H1 (cell line): Measurements from ENCODE around the gene FCRL2.

Source experiments
- CTBP2 ChIP-seq: IDR thresholded peaks from 2 replicates; pipeline ENCODE4 v1.7.0; 2011; ENCODE audit warnings: borderline replicate concordance, mild to moderate bottlenecking, moderate library complexity, mixed read lengths, low read length; ENCODE audit not compliant: insufficient read depth, insufficient read length
- EGR1 ChIP-seq: IDR thresholded peaks from 2 replicates; pipeline ENCODE4 v1.6.1; 2011; ENCODE audit warnings: low read depth, low read length, borderline replicate concordance
- EP300 ChIP-seq, 2 experiments: IDR thresholded peaks; 1 replicate in 1 of 2; 2 replicates in 1 of 2; pipeline ENCODE4 v1.6.1; 2011 to 2012; ENCODE audit warnings: low read depth in 2 of 2, low read length in 2 of 2, mild to moderate bottlenecking in 2 of 2, borderline replicate concordance in 1 of 2, inconsistent platforms in 1 of 2, moderate library complexity in 1 of 2
- EZH2 ChIP-seq: fragments of 200-600 bp; sonication (generic); IDR thresholded peaks from 2 replicates; pipeline ENCODE4 v1.7.1; 2012; ENCODE audit warnings: low read depth, mild to moderate bottlenecking, moderate library complexity, low read length, inconsistent platforms; ENCODE audit not compliant: severe bottlenecking
- PHF8 ChIP-seq: fragments of 200-600 bp; sonication (generic); conservative IDR thresholded peaks from 2 replicates; pipeline ENCODE4 v1.7.1; 2012; ENCODE audit warnings: low read depth, mild to moderate bottlenecking, inconsistent platforms, low read length, moderate library complexity
- POLR2A ChIP-seq, 2 experiments: IDR thresholded peaks; 1 replicate in 1 of 2; 2 replicates in 1 of 2; pipeline ENCODE4 v1.6.1; 2011; ENCODE audit warnings: low read depth in 2 of 2, low read length in 2 of 2, mild to moderate bottlenecking in 2 of 2; ENCODE audit errors: control extremely low read depth in 1 of 2
- RAD21 ChIP-seq, 2 experiments: IDR thresholded peaks in 1 of 2; conservative IDR thresholded peaks in 1 of 2; 2 replicates each; pipeline ENCODE4 v1.6.1; 2011; ENCODE audit warnings: low read depth in 2 of 2, low read length in 2 of 2, improper control_type of control experiment in 1 of 2, inconsistent platforms in 1 of 2, mild to moderate bottlenecking in 1 of 2, moderate library complexity in 1 of 2
- RFX5 ChIP-seq: IDR thresholded peaks from 2 replicates; pipeline ENCODE4 v1.6.1; 2011; ENCODE audit warnings: low read depth, low read length, improper control_type of control experiment, borderline replicate concordance
- RXRA ChIP-seq: IDR thresholded peaks from 2 replicates; pipeline ENCODE4 v1.6.1; 2011; ENCODE audit warnings: low read depth, mild to moderate bottlenecking, low read length, moderate library complexity; ENCODE audit not compliant: insufficient read depth
- SP1 ChIP-seq: IDR thresholded peaks from 2 replicates; pipeline ENCODE4 v1.6.1; 2011; ENCODE audit warnings: low read depth, low read length
- SP4 ChIP-seq: IDR thresholded peaks from 2 replicates; pipeline ENCODE4 v1.6.1; 2012; ENCODE audit warnings: low read length, inconsistent platforms
- TEAD4 ChIP-seq: IDR thresholded peaks from 2 replicates; pipeline ENCODE4 v1.6.1; 2012; ENCODE audit warnings: low read depth, low read length, inconsistent platforms, mixed read lengths
- TF ChIP-seq, protein P1 (sequence below), 3 experiments: IDR thresholded peaks; 1 replicate in 2 of 3; 2 replicates in 1 of 3; pipeline versions ENCODE4 v1.5.1 to v1.6.1; 2011; ENCODE audit warnings: low read length in 3 of 3, mild to moderate bottlenecking in 3 of 3, inconsistent platforms in 2 of 3, low read depth in 1 of 3, moderate library complexity in 1 of 3; ENCODE audit not compliant: insufficient read depth in 1 of 3; ENCODE audit errors: control extremely low read depth in 1 of 3

DNA sequence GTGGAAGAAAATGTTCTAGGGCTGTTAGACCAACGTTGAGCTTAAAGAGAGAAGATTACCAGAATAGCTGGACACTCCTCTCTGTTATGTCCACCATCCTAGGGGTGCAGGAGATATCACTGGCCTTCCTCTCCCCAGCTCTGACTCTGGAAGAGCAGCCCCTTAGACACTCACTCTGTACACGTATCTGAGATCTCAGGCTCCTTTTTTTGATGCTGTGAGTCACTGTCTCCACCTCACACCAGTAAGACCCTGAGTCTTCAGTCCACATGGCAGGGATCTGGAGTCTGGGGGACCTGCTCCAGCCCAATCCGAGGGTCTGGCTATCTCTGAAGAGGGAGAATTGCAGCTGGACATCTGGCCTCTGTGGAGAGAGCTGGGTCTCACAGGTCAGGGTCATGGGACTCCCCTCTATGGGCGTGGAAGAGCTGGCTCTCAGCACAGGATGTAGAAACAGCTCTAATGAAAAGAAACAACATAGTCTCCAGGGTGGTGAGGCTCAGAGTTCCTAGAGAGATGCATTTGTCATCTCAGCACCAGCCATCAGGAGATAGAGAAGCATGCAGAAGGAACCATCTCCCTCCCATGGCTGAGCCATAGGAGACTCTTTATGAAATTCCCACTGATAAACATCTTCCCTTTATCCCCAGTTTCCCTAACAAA lies 79.8 kb downstream of the FCRL2 start:
- TF ChIP-seq, protein P1, sequence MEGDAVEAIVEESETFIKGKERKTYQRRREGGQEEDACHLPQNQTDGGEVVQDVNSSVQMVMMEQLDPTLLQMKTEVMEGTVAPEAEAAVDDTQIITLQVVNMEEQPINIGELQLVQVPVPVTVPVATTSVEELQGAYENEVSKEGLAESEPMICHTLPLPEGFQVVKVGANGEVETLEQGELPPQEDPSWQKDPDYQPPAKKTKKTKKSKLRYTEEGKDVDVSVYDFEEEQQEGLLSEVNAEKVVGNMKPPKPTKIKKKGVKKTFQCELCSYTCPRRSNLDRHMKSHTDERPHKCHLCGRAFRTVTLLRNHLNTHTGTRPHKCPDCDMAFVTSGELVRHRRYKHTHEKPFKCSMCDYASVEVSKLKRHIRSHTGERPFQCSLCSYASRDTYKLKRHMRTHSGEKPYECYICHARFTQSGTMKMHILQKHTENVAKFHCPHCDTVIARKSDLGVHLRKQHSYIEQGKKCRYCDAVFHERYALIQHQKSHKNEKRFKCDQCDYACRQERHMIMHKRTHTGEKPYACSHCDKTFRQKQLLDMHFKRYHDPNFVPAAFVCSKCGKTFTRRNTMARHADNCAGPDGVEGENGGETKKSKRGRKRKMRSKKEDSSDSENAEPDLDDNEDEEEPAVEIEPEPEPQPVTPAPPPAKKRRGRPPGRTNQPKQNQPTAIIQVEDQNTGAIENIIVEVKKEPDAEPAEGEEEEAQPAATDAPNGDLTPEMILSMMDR (IDR thresholded peaks at IDR 0.05; ENCODE audit: control extremely low read depth in 1 of 3, insufficient read depth in 1 of 3, low read depth in 1 of 3, low read length in 3 of 3): no peak
- no peak for TF ChIP-seq RFX5
- TF ChIP-seq EGR1: no peak
- TF ChIP-seq POLR2A (IDR thresholded peaks at IDR 0.05; ENCODE audit: control extremely low read depth in 1 of 2, low read depth in 2 of 2, low read length in 2 of 2): no peak
- no peak for TF ChIP-seq PHF8
- no peak for TF ChIP-seq EZH2
- TF ChIP-seq SP1: no peak
- no peak for TF ChIP-seq EP300 (IDR thresholded peaks at IDR 0.05; ENCODE audit: borderline replicate concordance in 1 of 2, low read depth in 2 of 2, low read length in 2 of 2)
- TF ChIP-seq CTBP2: no peak
- no peak for TF ChIP-seq RAD21 (IDR thresholded peaks at IDR 0.05 in 1 of 2, conservative IDR thresholded peaks at IDR 0.05 in 1 of 2; ENCODE audit: low read depth in 2 of 2, low read length in 2 of 2)
- TF ChIP-seq RXRA: no peak
- TF ChIP-seq TEAD4: no peak
- no peak for TF ChIP-seq SP4
